Naive thymus-derived CD4-positive, alpha-beta T cell (primary cell): ENCODE results near the gene HNF4A. TPM values are rescaled to one million over a fixed set of nuclear protein-coding genes. Genes with fewer than 3 reads are reported as not detected.

Experiments used
- ATAC-seq: fragments of 150-1000 bp; cut with Tn5 transposase; 2 replicates; pipeline ENCODE4 v1.10.0; 2021; ENCODE audit warnings: mild to moderate bottlenecking, moderate library complexity
- CTCF ChIA-PET: fragments of 350-600 bp; sonication (Branson Sonifier 250); formaldehyde crosslinking; loops from one replicate; lab custom pipeline; 2021; ENCODE audit warnings: antibody characterized with exemption; lab: Charles Lee
- POLR2A ChIA-PET: fragments of 350-600 bp; sonication (Branson Sonifier 250); formaldehyde crosslinking; loops from one replicate; lab custom pipeline; 2021; ENCODE audit warnings: antibody characterized with exemption, inconsistent platforms; lab: Charles Lee
- DNase-seq, 9 donors: peaks; one replicate each; pipeline versions ENCODE4 v3.0.0 to v3.0.0-alpha.2; 2020 to 2022; ENCODE audit warnings: mixed read lengths in 1 of 9
- H3K27ac ChIP-seq: one replicate; pipeline ENCODE4 v1.7.0; 2013; ENCODE audit warnings: mild to moderate bottlenecking, low read depth, low read length, moderate library complexity
- H3K27me3 ChIP-seq, 2 donors: one replicate each; pipeline ENCODE4 v1.7.0; 2013; ENCODE audit warnings: low read length in 2 of 2, mild to moderate bottlenecking in 2 of 2, moderate library complexity in 2 of 2; ENCODE audit not compliant: control insufficient read depth in 2 of 2, insufficient read depth in 2 of 2
- H3K36me3 ChIP-seq, 3 experiments: 1 replicate in 2 of 3; 2 replicates in 1 of 3; pipeline ENCODE4 v1.7.0; 2013; ENCODE audit warnings: low read length in 3 of 3, mild to moderate bottlenecking in 3 of 3, moderate library complexity in 1 of 3; ENCODE audit not compliant: insufficient read depth in 3 of 3, control insufficient read depth in 2 of 3
- H3K4me1 ChIP-seq, 2 donors: one replicate each; pipeline ENCODE4 v1.7.0; 2013; ENCODE audit warnings: low read length in 2 of 2, mild to moderate bottlenecking in 2 of 2, moderate library complexity in 1 of 2; ENCODE audit not compliant: control insufficient read depth in 2 of 2, insufficient read depth in 2 of 2
- H3K4me3 ChIP-seq: 2 replicates; pipeline ENCODE4 v1.7.0; 2013; ENCODE audit warnings: mild to moderate bottlenecking, low read length
- H3K9me3 ChIP-seq, 3 experiments: 1 replicate in 2 of 3; 2 replicates in 1 of 3; pipeline ENCODE4 v1.7.0; 2013; ENCODE audit warnings: low read length in 3 of 3; ENCODE audit not compliant: control insufficient read depth in 2 of 3
- H3K27ac Mint-ChIP-seq, 9 donors: one replicate each; pipeline ENCODE4 v1.8.0; 2020 to 2022; ENCODE audit warnings: mixed read lengths in 9 of 9, mild to moderate bottlenecking in 8 of 9, moderate library complexity in 5 of 9, inconsistent platforms in 2 of 9
- H3K27me3 Mint-ChIP-seq, 5 donors: one replicate each; pipeline ENCODE4 v1.8.0; 2021 to 2022; ENCODE audit warnings: mixed read lengths in 5 of 5, mild to moderate bottlenecking in 1 of 5
- H3K36me3 Mint-ChIP-seq, 5 donors: one replicate each; pipeline ENCODE4 v1.8.0; 2020 to 2022; ENCODE audit warnings: mixed read lengths in 5 of 5, mild to moderate bottlenecking in 3 of 5, inconsistent platforms in 1 of 5
- H3K4me1 Mint-ChIP-seq, 7 donors: one replicate each; pipeline ENCODE4 v1.8.0; 2020 to 2022; ENCODE audit warnings: mixed read lengths in 7 of 7, mild to moderate bottlenecking in 3 of 7, inconsistent platforms in 1 of 7
- H3K4me3 Mint-ChIP-seq, 10 donors: one replicate each; pipeline ENCODE4 v1.8.0; 2020 to 2022; ENCODE audit warnings: mild to moderate bottlenecking in 10 of 10, mixed read lengths in 10 of 10, moderate library complexity in 6 of 10, inconsistent platforms in 2 of 10
- H3K9me3 Mint-ChIP-seq, 11 donors: one replicate each; pipeline ENCODE4 v1.8.0; 2020 to 2022; ENCODE audit warnings: mixed read lengths in 11 of 11, mild to moderate bottlenecking in 4 of 11, inconsistent platforms in 1 of 11, moderate library complexity in 1 of 11
- intact Hi-C, 2 donors: fragments of 100-400 bp; cut with micrococcal nuclease; formaldehyde crosslinking; loops; one replicate each; pipeline ENCODE4 v1.15.1; 2023
- polyA plus RNA-seq, 2 donors: library from polyadenylated mRNA; unstranded; fragments of 300-500 nt; fragmentation: Illumina TruSeq; gene quantifications; one replicate each; pipeline ENCODE4 v1.2.3, GENCODE V29; 2021
- total RNA-seq, 6 experiments: library from RNA in 5 of 6; stranded (reverse) in 5 of 6; gene quantifications; 1 replicate in 5 of 6; 2 replicates in 1 of 6; pipeline ENCODE4 v1.2.3 and lab custom pipeline; 2021 to 2026

The HNF4A gene
- total and polyA plus RNA-seq, 7 experiments from 2014 or later: not detected

DNA sequence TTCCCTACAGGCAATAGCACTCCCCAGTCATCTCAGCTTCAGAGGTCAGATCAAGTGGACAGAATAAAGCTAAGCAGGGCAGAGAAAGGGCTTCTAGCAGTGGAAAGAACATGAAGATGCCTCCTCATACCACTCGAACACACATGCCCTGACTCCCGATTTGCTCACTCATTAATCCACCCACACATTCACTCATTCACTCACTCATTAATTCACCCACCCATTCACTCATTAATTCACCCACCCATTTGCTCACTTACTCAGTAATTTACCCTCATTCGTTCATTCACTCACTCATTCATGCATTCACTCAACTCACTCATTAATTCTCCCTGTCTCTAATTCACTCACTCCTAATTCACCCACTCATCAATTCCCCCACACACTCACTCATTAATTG is 43.9 kb downstream of the HNF4A start:
- H3K36me3 ChIP-seq: no peaks in the 10 kb centered on the region
- H3K36me3 Mint-ChIP-seq: no peaks in the 10 kb centered on the region
- H3K27ac ChIP-seq: no peak overlapping the region
- DNase-seq (no peak), ATAC-seq (no peak)
- H3K27me3 Mint-ChIP-seq: peaks cover 0 to 8% (median 4%) of the 10 kb centered on the region in 5 donors
- CTCF ChIA-PET: no interaction called here
- H3K27me3 ChIP-seq: no peaks in the 10 kb centered on the region
- H3K4me3 ChIP-seq: no peak overlapping the region
- no peaks in the 10 kb centered on the region for H3K9me3 ChIP-seq
- H3K4me1 Mint-ChIP-seq: peaks cover 0 to 2% (median 0%) of the 10 kb centered on the region in 7 donors
- intact Hi-C loops: no loop called here
- POLR2A ChIA-PET: no interaction called here
- no peak overlapping the region for H3K27ac Mint-ChIP-seq
- H3K4me1 ChIP-seq: no peaks in the 10 kb centered on the region
- no peak overlapping the region for H3K4me3 Mint-ChIP-seq
- peaks cover 0 to 1% (median 0%) of the 10 kb centered on the region in 11 donors for H3K9me3 Mint-ChIP-seq

DNA sequence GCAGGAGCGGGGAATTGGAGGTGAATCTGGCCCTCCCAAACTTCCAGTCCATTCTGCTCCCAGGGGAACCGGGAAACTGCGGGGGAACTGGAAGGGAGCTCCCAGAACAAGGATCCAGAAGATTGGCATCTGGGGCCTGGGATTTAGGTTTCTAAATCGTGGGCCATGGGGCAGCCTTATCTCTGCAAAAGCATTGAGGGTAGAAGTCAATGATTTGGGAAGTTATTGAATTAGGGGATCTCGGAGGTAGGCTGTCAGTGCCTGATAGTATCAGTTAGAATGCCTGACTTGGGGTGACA is 45.1 kb downstream of the HNF4A start:
- ATAC-seq (no peak), DNase-seq (no peak)
- H3K27me3 Mint-ChIP-seq: peaks cover 0 to 8% (median 4%) of the 10 kb centered on the region in 5 donors
- Histone ChIP-seq H3K27ac (no peak overlapping the region), H3K9me3 (no peaks in the 10 kb centered on the region), H3K4me1 (no peaks in the 10 kb centered on the region), H3K4me3 (no peak overlapping the region), H3K36me3 (no peaks in the 10 kb centered on the region), H3K27me3 (no peaks in the 10 kb centered on the region)
- ChIA-PET CTCF (no interaction called here), POLR2A (no interaction called here)
- no peaks in the 10 kb centered on the region for H3K36me3 Mint-ChIP-seq
- no peak overlapping the region for H3K4me3 Mint-ChIP-seq
- intact Hi-C loops: no loop called here
- peaks cover 0 to 5% (median 0%) of the 10 kb centered on the region in 11 donors for H3K9me3 Mint-ChIP-seq
- no peak overlapping the region for H3K27ac Mint-ChIP-seq
- peaks cover 0 to 4% (median 0%) of the 10 kb centered on the region in 7 donors for H3K4me1 Mint-ChIP-seq

DNA sequence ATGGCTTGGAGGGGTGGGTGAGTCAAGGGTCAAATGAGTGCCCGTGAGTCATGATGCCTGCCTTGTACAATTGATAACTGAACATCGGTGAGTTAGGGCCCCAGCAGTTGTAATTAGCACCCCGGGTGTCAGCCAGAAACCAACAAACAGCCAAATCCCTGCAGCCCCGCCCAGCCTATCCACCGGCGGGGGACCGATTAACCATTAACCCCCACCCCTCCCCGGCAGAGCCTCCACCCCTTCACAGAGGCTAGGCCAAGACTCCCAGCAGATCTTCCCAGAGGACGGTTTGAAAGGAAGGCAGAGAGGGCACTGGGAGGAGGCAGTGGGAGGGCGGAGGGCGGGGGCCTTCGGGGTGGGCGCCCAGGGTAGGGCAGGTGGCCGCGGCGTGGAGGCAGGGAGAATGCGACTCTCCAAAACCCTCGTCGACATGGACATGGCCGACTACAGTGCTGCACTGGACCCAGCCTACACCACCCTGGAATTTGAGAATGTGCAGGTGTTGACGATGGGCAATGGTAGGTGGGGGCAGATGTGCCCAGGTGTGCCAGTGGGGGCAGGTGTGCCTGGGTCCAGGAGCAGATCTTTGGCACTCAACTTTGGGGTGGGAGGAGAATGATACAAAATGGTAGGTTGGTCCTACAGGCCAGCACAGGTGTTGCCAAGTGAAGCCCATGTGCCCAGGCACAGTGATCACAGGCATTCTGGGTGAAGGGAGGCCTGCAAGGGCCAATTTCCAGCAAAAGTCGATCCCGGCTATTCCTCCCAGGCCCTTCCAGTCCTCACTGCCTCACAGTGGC is 45.7 kb downstream of the HNF4A start:
- intact Hi-C loops: no loop called here
- no peak overlapping the region for H3K27ac Mint-ChIP-seq
- DNase-seq: no peak
- H3K27me3 ChIP-seq: no peaks in the 10 kb centered on the region
- ChIA-PET CTCF (no interaction called here), POLR2A (no interaction called here)
- no peaks in the 10 kb centered on the region for H3K4me1 ChIP-seq
- peaks cover 0 to 8% (median 4%) of the 10 kb centered on the region in 5 donors for H3K27me3 Mint-ChIP-seq
- no peaks in the 10 kb centered on the region for H3K36me3 Mint-ChIP-seq
- peaks cover 0 to 5% (median 0%) of the 10 kb centered on the region in 11 donors for H3K9me3 Mint-ChIP-seq
- H3K36me3 ChIP-seq: no peaks in the 10 kb centered on the region
- H3K4me1 Mint-ChIP-seq: peaks cover 0 to 4% (median 0%) of the 10 kb centered on the region in 7 donors
- no peak overlapping the region for H3K4me3 Mint-ChIP-seq
- no peaks in the 10 kb centered on the region for H3K9me3 ChIP-seq
- no peak overlapping the region for H3K4me3 ChIP-seq
- no peak overlapping the region for H3K27ac ChIP-seq
- no peak for ATAC-seq

DNA sequence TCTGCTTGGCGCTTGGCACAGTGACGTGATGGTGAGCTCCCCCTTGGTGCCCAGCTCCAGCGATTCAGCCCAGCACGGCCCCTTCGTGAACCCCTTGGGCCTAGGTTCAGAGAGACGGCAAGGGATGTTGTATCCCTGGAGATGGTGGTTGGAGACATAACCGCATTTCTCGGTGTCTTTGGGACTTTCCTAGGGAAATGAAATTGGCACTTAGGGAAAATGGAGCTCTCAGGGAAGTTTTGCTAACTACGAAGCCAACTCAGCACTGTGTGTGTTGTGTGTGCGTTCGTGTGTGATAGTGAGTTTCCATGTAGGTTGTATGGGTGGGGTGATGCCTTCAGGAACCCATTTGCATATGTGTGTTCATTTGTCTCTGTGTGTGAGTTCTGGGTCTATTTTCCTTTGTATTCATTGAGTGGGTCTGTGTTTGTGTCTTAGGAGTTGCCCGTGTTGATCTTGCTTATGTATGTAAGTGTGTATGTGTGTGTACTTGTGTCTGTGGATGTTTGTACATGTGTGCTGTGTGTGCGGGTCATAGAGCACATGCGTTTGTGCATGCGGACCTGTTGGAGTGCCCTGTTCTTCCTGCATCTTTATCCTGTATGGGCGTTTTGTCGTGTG is 46.4 kb downstream of the HNF4A start:
- no peaks in the 10 kb centered on the region for H3K36me3 ChIP-seq
- CTCF ChIA-PET: no interaction called here
- ATAC-seq (no peak), DNase-seq (no peak)
- H3K27me3 Mint-ChIP-seq: peaks cover 0 to 5% (median 4%) of the 10 kb centered on the region in 5 donors
- H3K4me1 ChIP-seq: no peaks in the 10 kb centered on the region
- no peak overlapping the region for H3K27ac ChIP-seq
- intact Hi-C loops: no loop called here
- POLR2A ChIA-PET: no interaction called here
- H3K9me3 Mint-ChIP-seq: peaks cover 0 to 5% (median 0%) of the 10 kb centered on the region in 11 donors
- H3K27me3 ChIP-seq: no peaks in the 10 kb centered on the region
- H3K4me1 Mint-ChIP-seq: peaks cover 0 to 4% (median 0%) of the 10 kb centered on the region in 7 donors
- no peak overlapping the region for H3K4me3 Mint-ChIP-seq
- H3K9me3 ChIP-seq: no peaks in the 10 kb centered on the region
- no peak overlapping the region for H3K27ac Mint-ChIP-seq
- no peaks in the 10 kb centered on the region for H3K36me3 Mint-ChIP-seq
- H3K4me3 ChIP-seq: no peak overlapping the region

DNA sequence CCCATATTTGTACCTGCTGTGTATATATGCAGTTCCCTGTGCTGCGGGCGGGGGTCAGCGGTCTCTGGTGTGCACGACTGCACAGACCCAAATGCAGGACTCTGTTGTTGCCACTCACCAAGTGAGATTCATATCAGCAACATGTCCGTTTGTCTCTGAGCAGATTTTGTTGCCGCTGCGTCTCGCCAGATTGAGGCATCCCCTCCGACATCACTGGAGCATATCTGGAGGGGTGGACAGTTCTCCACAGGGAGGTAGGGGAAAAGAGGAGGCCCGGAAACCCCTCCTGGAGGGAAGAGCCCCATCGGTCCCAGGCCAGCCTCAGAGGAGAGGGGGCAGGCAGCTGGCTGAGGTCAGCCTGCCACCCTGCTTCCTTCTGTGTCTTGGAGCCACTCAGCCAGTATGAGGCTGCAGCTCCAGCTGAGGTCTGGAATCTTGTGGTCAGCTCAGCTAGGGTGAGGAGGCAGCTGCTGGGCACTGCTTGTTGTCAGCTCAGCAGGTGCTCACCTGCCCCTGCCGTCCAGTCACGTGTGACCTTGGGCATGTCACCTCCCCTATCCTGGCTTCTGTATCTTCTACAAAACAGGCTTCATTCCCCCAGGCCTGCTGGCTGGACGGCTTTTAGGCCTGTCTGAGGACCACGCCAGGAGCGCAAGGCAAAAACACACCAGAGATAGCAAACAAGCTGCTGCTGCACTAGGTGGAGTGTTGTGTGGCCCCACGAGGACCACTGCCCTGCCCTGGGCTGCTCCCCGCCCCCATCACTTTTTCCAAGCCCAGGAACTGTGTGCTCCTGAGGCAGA is 47.1 kb downstream of the HNF4A start:
- no peak overlapping the region for H3K27ac ChIP-seq
- no peaks in the 10 kb centered on the region for H3K36me3 Mint-ChIP-seq
- POLR2A ChIA-PET: no interaction called here
- DNase-seq: no peak
- no peaks in the 10 kb centered on the region for H3K9me3 ChIP-seq
- no peaks in the 10 kb centered on the region for H3K36me3 ChIP-seq
- CTCF ChIA-PET: no interaction called here
- H3K4me3 Mint-ChIP-seq: no peak overlapping the region
- intact Hi-C loops: no loop called here
- H3K4me1 Mint-ChIP-seq: peaks cover 0 to 4% (median 0%) of the 10 kb centered on the region in 7 donors
- no peaks in the 10 kb centered on the region for H3K27me3 ChIP-seq
- H3K27me3 Mint-ChIP-seq: peaks cover 0 to 5% (median 4%) of the 10 kb centered on the region in 5 donors
- ATAC-seq: no peak
- H3K4me1 ChIP-seq: no peaks in the 10 kb centered on the region
- H3K9me3 Mint-ChIP-seq: peaks cover 0 to 5% (median 0%) of the 10 kb centered on the region in 11 donors
- no peak overlapping the region for H3K27ac Mint-ChIP-seq
- no peak overlapping the region for H3K4me3 ChIP-seq

DNA sequence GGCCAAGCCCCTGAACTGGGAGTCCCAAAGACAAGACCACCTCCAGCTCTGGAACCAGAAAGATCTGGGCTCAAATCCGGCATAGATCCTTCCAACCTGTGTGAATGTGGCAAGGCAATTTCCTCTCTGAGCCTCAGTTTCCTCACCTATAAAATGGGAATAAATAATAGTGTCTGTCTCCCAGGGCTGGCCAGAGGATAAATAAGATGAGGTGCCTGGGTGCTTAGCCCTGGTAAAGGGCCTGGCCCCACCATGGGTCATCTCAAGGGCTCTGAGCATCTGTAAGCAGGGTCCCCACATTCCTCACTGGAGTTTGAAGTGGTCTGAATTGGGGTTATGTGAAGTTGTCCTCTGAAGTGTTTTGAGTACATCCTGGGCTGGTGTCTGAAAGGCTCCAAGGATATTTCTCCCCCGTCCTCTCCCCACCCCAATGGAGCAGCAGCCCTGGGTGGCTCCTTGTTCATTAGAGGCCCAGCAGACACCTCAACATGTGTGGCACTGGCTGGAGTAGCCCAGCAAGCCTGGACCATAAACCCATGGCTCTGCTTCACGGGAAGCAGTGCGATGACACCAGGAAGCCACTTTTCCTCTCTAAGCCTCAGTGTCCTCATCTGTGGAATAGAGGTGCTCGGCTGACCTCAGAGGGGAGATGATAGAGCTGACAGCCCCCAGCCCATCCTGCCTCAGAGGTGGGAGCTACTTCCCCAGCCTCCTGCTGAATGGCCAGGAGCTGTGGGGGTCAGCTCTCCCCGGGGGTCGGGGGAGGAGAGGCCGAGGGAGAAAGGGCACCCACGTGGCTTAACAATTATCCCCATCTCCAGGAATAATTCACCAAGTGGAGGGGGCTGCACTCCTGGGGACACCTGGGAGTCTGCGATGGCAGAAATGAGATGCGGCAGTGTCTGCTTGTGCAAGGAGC is 48.0 kb downstream of the HNF4A start:
- no peaks in the 10 kb centered on the region for H3K36me3 Mint-ChIP-seq
- H3K4me1 Mint-ChIP-seq: peaks cover 0 to 4% (median 0%) of the 10 kb centered on the region in 7 donors
- peaks cover 0 to 5% (median 0%) of the 10 kb centered on the region in 5 donors for H3K27me3 Mint-ChIP-seq
- no peak overlapping the region for H3K27ac Mint-ChIP-seq
- Histone ChIP-seq H3K27me3 (no peaks in the 10 kb centered on the region), H3K36me3 (no peaks in the 10 kb centered on the region), H3K9me3 (no peaks in the 10 kb centered on the region), H3K4me1 (no peaks in the 10 kb centered on the region), H3K4me3 (no peak overlapping the region), H3K27ac (no peak overlapping the region)
- no peak overlapping the region for H3K4me3 Mint-ChIP-seq
- ATAC-seq (no peak), DNase-seq (no peak)
- H3K9me3 Mint-ChIP-seq: peaks cover 0 to 5% (median 0%) of the 10 kb centered on the region in 11 donors
- intact Hi-C loops: no loop called here
- ChIA-PET POLR2A (no interaction called here), CTCF (no interaction called here)
